WERI-Rb-1 (cell line): ENCODE measurements around the gene GNG3.

Source experiments
- DNase-seq: peaks from one replicate; pipeline ENCODE4 v3.0.0-alpha.2; 2020
- H3K27ac ChIP-seq: fragments of 250-450 bp; sonication (Bioruptor Pico); 2 replicates; pipeline ENCODE4 v1.5.1; 2020; ENCODE audit warnings: mild to moderate bottlenecking, moderate library complexity
- H3K27me3 ChIP-seq: fragments of 250-450 bp; sonication (Bioruptor Pico); 2 replicates; pipeline ENCODE4 v1.5.1; 2021; ENCODE audit warnings: mild to moderate bottlenecking, low read depth, moderate library complexity; ENCODE audit not compliant: insufficient read depth, severe bottlenecking
- H3K36me3 ChIP-seq: fragments of 250-450 bp; sonication (Bioruptor Pico); 2 replicates; pipeline ENCODE4 v1.5.1; 2020; ENCODE audit warnings: mild to moderate bottlenecking, moderate library complexity
- H3K4me3 ChIP-seq: 2 replicates; pipeline ENCODE4 v1.5.1; 2011; ENCODE audit warnings: low read depth, mild to moderate bottlenecking, control low read depth, low read length
- H3K9me3 ChIP-seq: fragments of 250-450 bp; sonication (Bioruptor Pico); 2 replicates; pipeline ENCODE4 v1.5.1; 2021; ENCODE audit warnings: mild to moderate bottlenecking, moderate library complexity; ENCODE audit not compliant: severe bottlenecking
- CTCF ChIP-seq: IDR thresholded peaks from 2 replicates; pipeline ENCODE4 v1.5.1; 2011; ENCODE audit warnings: low read depth, mild to moderate bottlenecking, control low read depth, inconsistent platforms, low read length

The GNG3 gene

GRCh38 chr11:62708392-62708791 lies 916 bp downstream of the GNG3 start:
- H3K27me3 ChIP-seq = no peaks in the 10 kb centered on the region
- H3K9me3 ChIP-seq = no peaks in the 10 kb centered on the region
- DNase-seq = no peak
- H3K4me3 ChIP-seq = no peak overlapping the region
- peaks cover 62% of the 10 kb centered on the region for H3K36me3 ChIP-seq
- H3K27ac ChIP-seq = peak overlapping the region; percentile 87
- no peak for TF ChIP-seq CTCF

DNA sequence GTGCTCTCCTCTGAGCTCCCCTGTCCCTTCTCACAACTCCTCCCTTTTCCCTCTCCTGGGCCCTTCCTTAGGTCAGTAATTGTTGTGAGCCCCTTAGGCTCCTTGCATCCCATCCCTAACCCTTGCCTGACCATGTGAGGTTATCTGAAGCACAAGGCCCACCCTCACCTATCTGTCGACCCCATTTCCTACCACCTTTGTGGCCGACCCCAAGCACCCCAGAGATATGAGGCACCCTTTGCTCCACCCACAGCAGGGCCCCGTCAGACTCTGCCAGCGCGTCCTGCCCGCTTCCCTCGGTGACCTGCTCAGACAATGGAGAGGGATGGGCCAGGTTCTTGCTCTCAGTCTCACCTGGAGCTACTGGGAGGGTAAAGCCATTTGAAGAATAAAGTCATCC lies 1.3 kb downstream of the GNG3 start:
- Histone ChIP-seq H3K4me3 (peak overlapping the region; percentile 69), H3K36me3 (peaks cover 62% of the 10 kb centered on the region), H3K27ac (peak overlapping the region; percentile 87), H3K9me3 (no peaks in the 10 kb centered on the region), H3K27me3 (no peaks in the 10 kb centered on the region)
- no peak for DNase-seq
- no peak for TF ChIP-seq CTCF

DNA sequence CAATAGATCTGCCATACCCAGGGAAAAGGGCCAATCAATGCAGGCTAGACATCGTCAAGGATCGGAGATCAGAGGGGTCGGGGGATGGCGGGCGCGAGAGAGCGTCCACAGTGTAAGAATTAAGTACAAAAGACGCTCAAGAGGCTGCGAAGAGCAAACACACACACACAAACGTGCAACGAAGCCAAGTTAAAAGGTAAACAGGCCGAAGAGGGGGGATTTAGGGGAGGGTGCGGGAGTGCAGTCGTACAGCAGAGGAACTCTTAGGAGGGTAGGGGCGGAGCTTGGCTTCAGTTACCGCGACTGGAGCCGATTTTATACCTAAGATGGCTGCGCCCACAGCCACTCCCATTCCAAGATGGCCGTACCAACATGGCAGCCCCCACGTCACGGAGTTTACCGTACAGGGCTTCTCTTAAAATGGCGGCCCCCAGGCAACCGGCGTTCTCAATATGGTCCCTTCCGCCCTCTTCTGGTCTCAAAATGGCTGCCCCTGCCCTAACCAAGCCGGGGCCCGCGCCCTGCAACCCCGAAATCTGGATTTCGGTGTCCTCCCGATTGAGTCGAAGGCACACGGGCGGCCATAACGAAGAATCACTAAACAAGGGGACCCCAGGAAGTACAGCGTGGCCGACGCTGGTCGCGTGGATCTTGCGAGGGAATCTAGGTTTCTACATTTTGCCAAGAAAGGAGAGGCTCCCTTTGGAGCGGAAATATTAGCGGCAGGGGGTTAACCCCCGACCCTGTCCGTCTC lies 1.9 kb downstream of the GNG3 start:
- peak overlapping the region; percentile 69 for H3K4me3 ChIP-seq
- H3K36me3 ChIP-seq = peaks cover 66% of the 10 kb centered on the region

DNA sequence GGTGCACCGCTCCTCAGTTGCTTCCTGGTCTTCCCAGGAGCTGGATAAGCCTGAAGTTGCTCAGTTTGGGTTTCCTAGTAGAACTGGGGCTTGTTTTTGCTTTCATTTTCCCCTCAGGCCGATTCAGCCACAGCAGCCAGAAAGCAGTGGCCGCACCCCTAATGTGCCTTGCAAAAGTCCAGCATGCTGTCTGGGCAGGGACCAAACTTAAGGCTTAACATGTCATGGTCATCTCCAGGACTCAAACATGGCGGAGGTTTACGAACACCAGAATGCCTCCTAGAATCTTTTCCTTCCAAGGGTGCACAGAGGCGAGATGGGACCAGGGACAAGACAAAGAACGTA lies 2.5 kb downstream of the GNG3 start:
- no peak for TF ChIP-seq CTCF
- Histone ChIP-seq H3K27ac (peak overlapping the region; percentile 87), H3K4me3 (peak overlapping the region; percentile 69), H3K36me3 (peaks cover 67% of the 10 kb centered on the region), H3K27me3 (no peaks in the 10 kb centered on the region), H3K9me3 (no peaks in the 10 kb centered on the region)
- no peak for DNase-seq

More for the DNA sequence above, 1.9 kb downstream of the GNG3 start:
- no peak for TF ChIP-seq CTCF
- DNase-seq = peak; percentile 97
- Histone ChIP-seq H3K27ac (peak overlapping the region; percentile 87), H3K27me3 (no peaks in the 10 kb centered on the region), H3K9me3 (no peaks in the 10 kb centered on the region)

DNA sequence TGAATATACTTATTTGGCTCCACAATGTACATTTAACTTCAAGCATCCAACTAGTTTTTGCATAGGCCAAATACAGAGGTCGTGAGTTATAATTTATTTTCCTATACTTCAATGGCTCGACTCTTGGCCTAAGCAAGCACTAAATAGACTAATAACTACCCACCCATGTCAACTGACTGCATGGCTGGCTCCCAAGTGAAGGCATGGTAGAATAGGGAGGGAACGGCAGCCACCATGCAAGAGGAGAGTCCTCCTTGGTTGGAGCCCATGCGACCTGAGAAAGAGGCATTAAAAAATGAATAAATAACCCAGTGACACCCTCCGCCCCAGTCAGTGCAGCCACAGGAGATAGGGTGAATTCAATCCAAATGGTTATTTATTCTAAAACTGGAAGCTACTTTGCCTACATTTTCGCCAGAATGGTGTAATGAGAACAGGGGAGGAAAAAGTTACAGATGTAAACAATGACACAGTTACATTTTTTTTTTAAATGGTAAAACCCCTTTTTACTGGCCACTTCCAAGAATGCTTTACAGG lies 4.9 kb downstream of the GNG3 start:
- Histone ChIP-seq H3K4me3 (no peak overlapping the region), H3K27ac (no peak overlapping the region), H3K9me3 (no peaks in the 10 kb centered on the region), H3K36me3 (peaks cover 78% of the 10 kb centered on the region), H3K27me3 (no peaks in the 10 kb centered on the region)
- TF ChIP-seq CTCF = no peak
- no peak for DNase-seq

- no peak for DNase-seq
- Histone ChIP-seq H3K27me3 (no peaks in the 10 kb centered on the region), H3K27ac (no peak overlapping the region), H3K9me3 (no peaks in the 10 kb centered on the region), H3K4me3 (no peak overlapping the region), H3K36me3 (peaks cover 78% of the 10 kb centered on the region)
- no peak for TF ChIP-seq CTCF
These were observed 5.4 kb downstream of the GNG3 start for GRCh38 chr11:62712861-62713260.
